Activated CD4-positive, alpha-beta T cell treated with anti-CD3 and anti-CD28 coated beads, Interleukin-2, amount 50 U/mL, for 24 hours (primary cell): ENCODE results near the gene FGD4.
"Not testable (repeated sequence)": the region's sequence is repeated elsewhere in the genome, so short reads cannot be mapped to it uniquely, and the experiment has no call there.

ENCODE experiments used
- DNase-seq, 2 donors: peaks; one replicate each; pipeline ENCODE4 v3.0.0-alpha.2; 2020; ENCODE audit warnings: low read depth in 1 of 2, low spot score in 1 of 2

Gene FGD4

GRCh38 chr12:32489070-32489469 is 89.7 kb downstream of the FGD4 start:
- no peak for DNase-seq

- DNase-seq = no peak
Measured at GRCh38 chr12:32490801-32491200, 91.4 kb downstream of the FGD4 start.

GRCh38 chr12:32493282-32493681 is 93.9 kb downstream of the FGD4 start:
- no peak for DNase-seq

GRCh38 chr12:32494656-32495055 is 95.3 kb downstream of the FGD4 start:
- no peak for DNase-seq

- no peak for DNase-seq
Measured at GRCh38 chr12:32496946-32497345, 97.6 kb downstream of the FGD4 start.

GRCh38 chr12:32497864-32498263 is 98.5 kb downstream of the FGD4 start:
- DNase-seq = no peak

GRCh38 chr12:32499048-32499447 is 99.7 kb downstream of the FGD4 start:
- no peak for DNase-seq

- DNase-seq = no peak
Measured at GRCh38 chr12:32501835-32502333, 102.5 kb downstream of the FGD4 start.

- DNase-seq = no peak
Measured at GRCh38 chr12:32502693-32503502, 103.5 kb downstream of the FGD4 start.

- DNase-seq = no peak
Measured at GRCh38 chr12:32503730-32504129, 104.4 kb downstream of the FGD4 start.

GRCh38 chr12:32504591-32504990 is 105.2 kb downstream of the FGD4 start:
- DNase-seq = no peak

GRCh38 chr12:32505067-32505945 is 105.9 kb downstream of the FGD4 start:
- no peak for DNase-seq

- not testable (repeated sequence) for DNase-seq
Measured at GRCh38 chr12:32507096-32507941, 108.0 kb downstream of the FGD4 start.

- DNase-seq = no peak
Measured at GRCh38 chr12:32507942-32508320, 108.6 kb downstream of the FGD4 start.

- DNase-seq = no peak
Measured at GRCh38 chr12:32508626-32509025, 109.3 kb downstream of the FGD4 start.

- DNase-seq = no peak
Measured at GRCh38 chr12:32509328-32510091, 110.2 kb downstream of the FGD4 start.

- not testable (repeated sequence) for DNase-seq
Measured at GRCh38 chr12:32511976-32512375, 112.6 kb downstream of the FGD4 start.

- no peak for DNase-seq
Measured at GRCh38 chr12:32512379-32512778, 113.0 kb downstream of the FGD4 start.

- DNase-seq = no peak
Measured at GRCh38 chr12:32512910-32513309, 113.6 kb downstream of the FGD4 start.

- DNase-seq = no peak
Measured at GRCh38 chr12:32515137-32515873, 115.9 kb downstream of the FGD4 start.
